Upper lobe of right lung (tissue), 1 donor: ENCODE results near the gene DOP1B. TPM values are rescaled to one million over a fixed set of nuclear protein-coding genes. Genes with fewer than 3 reads are reported as not detected.
A peak's percentile ranks its signal among the peaks of the same experiment; 100 is the strongest.

Experiments
- ATAC-seq: fragments of 200-7000 bp; cut with Tn5 transposase; one replicate; pipeline ENCODE4 v1.9.1; 2020; ENCODE audit warnings: mild to moderate bottlenecking, moderate library complexity
- DNase-seq: peaks from one replicate; pipeline ENCODE4 v3.0.0-alpha.2; 2020
- H3K27ac ChIP-seq: fragments of 200-600 bp; one replicate; pipeline ENCODE4 v1.8.0; 2022
- H3K27me3 ChIP-seq: fragments of 200-600 bp; one replicate; pipeline ENCODE4 v1.8.0; 2022; ENCODE audit warnings: mild to moderate bottlenecking
- H3K36me3 ChIP-seq: fragments of 200-600 bp; one replicate; pipeline ENCODE4 v1.8.0; 2022
- H3K4me1 ChIP-seq: fragments of 200-600 bp; one replicate; pipeline ENCODE4 v1.8.0; 2022
- H3K4me3 ChIP-seq: fragments of 200-600 bp; one replicate; pipeline ENCODE4 v1.8.0; 2022; ENCODE audit warnings: mild to moderate bottlenecking
- H3K9me3 ChIP-seq: fragments of 200-600 bp; one replicate; pipeline ENCODE4 v1.8.0; 2022
- intact Hi-C: fragments of 100-400 bp; cut with DNase I; formaldehyde crosslinking; loops from one replicate; pipeline ENCODE4 v1.11.0; 2022
- long read RNA-seq: library from polyadenylated mRNA; unstranded; transcript quantifications from one replicate; pipeline ENCODE4 v2.0.0, GENCODE V29; 2021
- total RNA-seq: library from RNA; stranded (reverse); fragmentation: NEBNext Ultra II Directional; extraction: Animal tissue kit (Norgen Biotek cat#: 25700); gene quantifications from one replicate; pipeline ENCODE4 v1.2.1, GENCODE V29; 2021
- TF ChIP-seq, protein P1 (sequence below): fragments of 200-600 bp; IDR thresholded peaks from one replicate; pipeline ENCODE4 v1.8.0; 2022; ENCODE audit warnings: antibody characterized with exemption
- donor health status: DM: no; HTN: yes; CAD: no; lungs with severe emphysema.

DOP1B gene, protein sequence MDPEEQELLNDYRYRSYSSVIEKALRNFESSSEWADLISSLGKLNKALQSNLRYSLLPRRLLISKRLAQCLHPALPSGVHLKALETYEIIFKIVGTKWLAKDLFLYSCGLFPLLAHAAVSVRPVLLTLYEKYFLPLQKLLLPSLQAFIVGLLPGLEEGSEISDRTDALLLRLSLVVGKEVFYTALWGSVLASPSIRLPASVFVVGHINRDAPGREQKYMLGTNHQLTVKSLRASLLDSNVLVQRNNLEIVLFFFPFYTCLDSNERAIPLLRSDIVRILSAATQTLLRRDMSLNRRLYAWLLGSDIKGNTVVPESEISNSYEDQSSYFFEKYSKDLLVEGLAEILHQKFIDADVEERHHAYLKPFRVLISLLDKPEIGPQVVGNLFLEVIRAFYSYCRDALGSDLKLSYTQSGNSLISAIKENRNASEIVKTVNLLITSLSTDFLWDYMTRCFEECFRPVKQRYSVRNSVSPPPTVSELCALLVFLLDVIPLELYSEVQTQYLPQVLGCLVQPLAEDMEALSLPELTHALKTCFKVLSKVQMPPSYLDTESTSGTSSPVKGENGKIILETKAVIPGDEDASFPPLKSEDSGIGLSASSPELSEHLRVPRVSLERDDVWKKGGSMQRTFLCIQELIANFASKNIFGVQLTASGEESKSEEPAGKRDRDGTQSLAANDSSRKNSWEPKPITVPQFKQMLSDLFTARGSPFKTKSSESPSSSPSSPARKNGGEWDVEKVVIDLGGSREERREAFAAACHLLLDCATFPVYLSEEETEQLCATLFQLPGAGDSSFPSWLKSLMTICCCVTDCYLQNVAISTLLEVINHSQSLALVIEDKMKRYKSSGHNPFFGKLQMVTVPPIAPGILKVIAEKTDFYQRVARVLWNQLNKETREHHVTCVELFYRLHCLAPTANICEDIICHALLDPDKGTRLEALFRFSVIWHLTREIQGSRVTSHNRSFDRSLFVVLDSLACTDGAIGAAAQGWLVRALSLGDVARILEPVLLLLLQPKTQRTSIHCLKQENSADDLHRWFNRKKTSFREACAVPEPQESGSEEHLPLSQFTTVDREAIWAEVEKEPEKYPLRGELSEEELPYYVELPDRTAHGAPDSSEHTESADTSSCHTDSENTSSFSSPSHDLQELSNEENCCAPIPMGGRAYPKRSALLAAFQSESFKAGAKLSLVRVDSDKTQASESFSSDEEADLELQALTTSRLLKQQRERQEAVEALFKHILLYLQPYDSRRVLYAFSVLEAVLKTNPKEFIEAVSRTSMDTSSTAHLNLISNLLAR (N-terminal part only)
- total RNA-seq: 19.0 TPM
- long read RNA-seq, partial matches to known transcripts: 9 of 14 reads
- long read RNA-seq, other reads (novel, unspliced or antisense): 5 of 14 reads

DNA sequence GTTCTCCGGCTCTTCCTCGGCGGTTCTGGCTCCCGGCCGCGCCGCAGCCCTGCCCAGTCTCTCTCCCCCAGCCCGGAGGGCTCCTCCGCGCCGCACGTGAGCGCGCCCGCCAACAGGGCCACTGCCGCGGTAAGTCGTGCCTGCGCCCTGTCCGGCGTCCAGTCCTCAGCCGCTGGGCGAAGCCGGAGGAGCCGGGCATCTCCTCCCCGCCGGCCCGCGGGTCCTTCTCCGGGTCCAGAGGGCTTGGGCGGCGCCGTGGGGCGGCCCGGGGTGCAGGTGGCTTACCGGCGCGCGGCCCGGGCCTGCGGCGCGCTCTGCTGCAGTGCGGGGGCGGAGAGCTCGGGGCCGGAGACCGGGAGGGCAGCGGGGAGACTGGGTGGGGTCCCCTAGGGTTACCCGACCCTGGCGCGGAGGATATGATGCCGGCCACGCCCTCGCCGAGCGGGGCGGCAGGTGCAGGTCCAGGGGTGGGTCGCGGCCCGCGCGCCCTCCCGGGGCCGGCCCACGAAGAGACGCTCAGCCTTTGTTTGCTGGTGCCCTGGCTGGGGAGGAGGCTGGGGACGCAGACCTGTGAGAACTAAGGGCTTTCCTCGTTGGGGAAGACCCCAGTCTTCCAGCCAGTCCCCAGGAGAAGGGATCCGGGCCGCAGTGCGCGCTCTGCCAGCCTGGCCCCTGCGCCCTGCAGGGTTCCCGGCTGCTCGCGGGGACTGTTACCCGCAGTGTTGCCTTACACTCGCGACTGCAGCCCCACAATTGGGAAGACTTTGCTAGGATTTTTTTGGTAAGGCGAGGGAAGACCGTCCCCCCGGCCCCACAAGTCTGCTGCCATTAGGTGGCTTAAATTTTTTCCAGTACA, at the start of gene DOP1B:
DOP1B (plus strand) TSS at position 10 of the 856 bp plus-strand sequence. CDS start 7,910 bp downstream, outside the sequence.
- Histone ChIP-seq H3K27ac (peak within 1 kb of the TSS; percentile 87), H3K4me3 (peak within 1 kb of the TSS; percentile 93), H3K4me1 (peaks cover 16% of the 10 kb centered on the region), H3K36me3 (no peaks in the 10 kb centered on the region), H3K27me3 (no peaks in the 10 kb centered on the region), H3K9me3 (no peaks in the 10 kb centered on the region)
- DNase-seq: no peak
- ATAC-seq: peak; percentile 20
- intact Hi-C loops: no loop called here
- TF ChIP-seq, protein P1, sequence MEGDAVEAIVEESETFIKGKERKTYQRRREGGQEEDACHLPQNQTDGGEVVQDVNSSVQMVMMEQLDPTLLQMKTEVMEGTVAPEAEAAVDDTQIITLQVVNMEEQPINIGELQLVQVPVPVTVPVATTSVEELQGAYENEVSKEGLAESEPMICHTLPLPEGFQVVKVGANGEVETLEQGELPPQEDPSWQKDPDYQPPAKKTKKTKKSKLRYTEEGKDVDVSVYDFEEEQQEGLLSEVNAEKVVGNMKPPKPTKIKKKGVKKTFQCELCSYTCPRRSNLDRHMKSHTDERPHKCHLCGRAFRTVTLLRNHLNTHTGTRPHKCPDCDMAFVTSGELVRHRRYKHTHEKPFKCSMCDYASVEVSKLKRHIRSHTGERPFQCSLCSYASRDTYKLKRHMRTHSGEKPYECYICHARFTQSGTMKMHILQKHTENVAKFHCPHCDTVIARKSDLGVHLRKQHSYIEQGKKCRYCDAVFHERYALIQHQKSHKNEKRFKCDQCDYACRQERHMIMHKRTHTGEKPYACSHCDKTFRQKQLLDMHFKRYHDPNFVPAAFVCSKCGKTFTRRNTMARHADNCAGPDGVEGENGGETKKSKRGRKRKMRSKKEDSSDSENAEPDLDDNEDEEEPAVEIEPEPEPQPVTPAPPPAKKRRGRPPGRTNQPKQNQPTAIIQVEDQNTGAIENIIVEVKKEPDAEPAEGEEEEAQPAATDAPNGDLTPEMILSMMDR: no peak

DNA sequence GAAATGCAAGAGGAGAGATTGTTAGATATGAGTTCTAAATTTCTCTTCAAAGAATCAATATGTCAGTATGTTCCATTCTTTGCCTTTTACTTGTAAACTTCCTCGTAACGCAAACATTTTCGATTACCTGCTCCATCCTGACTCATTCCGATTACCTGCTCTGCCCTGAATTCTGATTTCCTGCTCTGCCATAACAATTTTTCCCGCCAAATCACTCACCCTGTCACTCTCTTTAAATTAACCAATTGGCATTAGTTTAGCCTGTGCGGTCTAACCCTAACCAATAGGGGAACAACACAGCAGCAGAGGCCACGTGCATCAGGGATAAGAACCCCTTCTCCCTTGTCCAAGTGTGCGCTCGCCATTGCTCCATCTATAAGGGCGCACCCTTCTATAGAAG, 46.8 kb upstream of the DOP1B start:
- H3K4me3 ChIP-seq: no peak overlapping the region
- H3K9me3 ChIP-seq: no peaks in the 10 kb centered on the region
- intact Hi-C loops: no loop called here
- H3K27ac ChIP-seq: no peak overlapping the region
- no peaks in the 10 kb centered on the region for H3K36me3 ChIP-seq
- H3K4me1 ChIP-seq: peaks cover 8% of the 10 kb centered on the region
- DNase-seq: peak; percentile 27
- no peak for ATAC-seq
- TF ChIP-seq, protein P1: no peak
- no peaks in the 10 kb centered on the region for H3K27me3 ChIP-seq

DNA sequence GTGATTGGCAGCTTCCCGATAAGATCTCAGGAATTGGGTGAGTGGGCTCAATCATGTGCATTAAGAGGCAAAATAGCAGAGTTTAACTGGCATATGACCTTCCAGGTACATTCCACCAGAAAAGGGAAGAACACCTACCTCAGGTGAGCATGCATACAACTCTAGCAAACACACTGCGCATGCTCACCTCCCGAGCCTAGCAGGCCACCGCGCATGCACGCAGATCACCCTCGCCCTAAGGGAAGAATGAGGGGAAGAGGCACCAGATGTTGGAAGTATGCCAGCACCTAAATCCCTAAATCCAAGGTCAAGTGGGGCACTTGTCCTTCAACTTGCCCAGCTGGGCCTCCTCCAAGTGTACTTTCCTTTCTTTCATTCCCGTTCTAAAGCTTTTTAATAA, 45.4 kb upstream of the DOP1B start:
- peaks cover 8% of the 10 kb centered on the region for H3K4me1 ChIP-seq
- DNase-seq (peak; percentile 74), ATAC-seq (no peak)
- H3K27me3 ChIP-seq: no peaks in the 10 kb centered on the region
- TF ChIP-seq, protein P1: no peak
- no peak overlapping the region for H3K4me3 ChIP-seq
- intact Hi-C loops: no loop called here
- no peaks in the 10 kb centered on the region for H3K9me3 ChIP-seq
- no peaks in the 10 kb centered on the region for H3K36me3 ChIP-seq
- no peak overlapping the region for H3K27ac ChIP-seq

DNA sequence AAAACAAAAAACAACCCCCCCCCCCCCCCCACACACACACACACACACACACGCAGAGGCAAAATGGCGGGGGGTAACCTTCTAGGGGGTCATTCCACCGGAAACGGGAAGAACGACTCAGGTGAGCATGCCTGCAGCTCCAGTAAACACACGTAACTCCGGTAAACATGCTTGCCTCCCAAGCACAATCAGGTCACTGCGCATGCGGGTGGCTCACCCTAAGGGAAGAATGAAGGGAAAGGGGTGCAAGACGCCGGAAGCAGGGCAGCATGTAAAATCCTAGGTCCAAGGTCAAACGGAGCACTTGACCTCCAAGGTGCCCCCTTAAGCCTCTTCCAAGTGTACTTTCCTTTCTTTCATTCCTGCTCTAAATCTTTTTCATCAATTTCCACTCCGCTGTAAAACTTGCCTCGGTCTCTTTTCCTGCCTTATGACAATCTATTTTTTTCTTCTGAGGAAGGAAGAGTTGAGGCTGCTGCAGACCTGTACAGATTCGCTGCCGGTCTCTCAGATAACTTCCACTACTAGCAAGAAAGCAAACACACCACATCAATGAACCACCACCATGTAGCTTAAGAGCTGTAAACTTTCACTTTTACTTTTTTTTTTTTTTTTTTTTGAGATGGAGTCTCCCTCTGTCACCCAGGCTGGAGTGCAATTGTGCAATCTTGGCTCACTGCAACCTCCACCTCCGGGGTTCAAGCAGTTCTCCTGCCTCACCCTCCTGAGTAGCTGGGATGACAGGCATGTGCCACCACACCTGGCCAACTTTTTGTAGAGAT, 42.8 kb upstream of the DOP1B start:
- Histone ChIP-seq H3K27ac (peak overlapping the region; percentile 82), H3K4me3 (peak overlapping the region; percentile 49), H3K27me3 (no peaks in the 10 kb centered on the region), H3K9me3 (no peaks in the 10 kb centered on the region), H3K36me3 (no peaks in the 10 kb centered on the region), H3K4me1 (peaks cover 8% of the 10 kb centered on the region)
- intact Hi-C loops: no loop called here
- TF ChIP-seq, protein P1: no peak
- ATAC-seq (peak; percentile 84), DNase-seq (peak; percentile 94)
